NCI-H2227 (cell line): Measurements from ENCODE around the gene ZFYVE9.
"Not testable (repeated sequence)": the region's sequence is repeated elsewhere in the genome, so short reads cannot be mapped to it uniquely, and the experiment has no call there.

Experiments used
- DNase-seq: peaks from one replicate; lab custom pipeline; 2025; ENCODE audit not compliant: unreplicated experiment; lab: John Stamatoyannopoulos, UW

Gene ZFYVE9

DNA sequence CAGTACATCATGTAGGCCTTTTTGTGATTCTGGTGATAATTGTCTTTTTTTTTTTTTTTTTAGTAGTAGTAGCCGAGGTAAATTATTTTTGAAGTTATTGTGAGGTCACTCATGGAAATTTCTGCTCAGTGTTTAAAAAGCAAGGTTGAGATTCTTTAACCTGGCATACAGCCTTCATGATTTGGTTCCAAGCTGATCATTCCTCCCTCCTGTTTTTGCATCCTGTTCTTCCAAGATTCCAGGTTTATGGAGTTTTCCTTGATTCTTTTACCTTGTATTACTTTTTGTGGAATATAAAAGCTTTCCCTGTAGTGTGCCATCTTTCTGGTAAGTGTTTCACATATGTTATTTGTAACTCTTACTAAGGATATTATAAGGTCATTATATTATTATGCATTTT lies 9.1 kb downstream of the ZFYVE9 start:
- no peak for DNase-seq

DNA sequence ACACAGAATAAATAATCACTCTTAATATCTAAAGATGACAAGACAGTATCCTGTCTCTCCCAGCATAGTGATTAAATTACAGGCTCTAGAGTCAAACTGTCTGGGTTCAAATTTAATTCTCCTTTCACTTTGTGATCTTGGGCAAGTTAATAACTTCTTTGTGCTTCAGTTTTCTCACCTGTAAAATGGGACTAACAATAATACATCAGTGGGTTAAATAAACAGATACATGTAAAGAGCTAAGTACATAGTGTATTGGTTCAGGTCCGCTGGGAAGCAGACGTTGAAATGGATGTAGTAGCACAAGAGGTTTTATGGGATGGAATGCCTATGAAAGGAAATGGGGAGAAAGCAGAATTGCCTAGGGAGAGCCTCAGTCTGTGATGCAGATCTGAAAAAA lies 10.7 kb downstream of the ZFYVE9 start:
- DNase-seq = no peak

DNA sequence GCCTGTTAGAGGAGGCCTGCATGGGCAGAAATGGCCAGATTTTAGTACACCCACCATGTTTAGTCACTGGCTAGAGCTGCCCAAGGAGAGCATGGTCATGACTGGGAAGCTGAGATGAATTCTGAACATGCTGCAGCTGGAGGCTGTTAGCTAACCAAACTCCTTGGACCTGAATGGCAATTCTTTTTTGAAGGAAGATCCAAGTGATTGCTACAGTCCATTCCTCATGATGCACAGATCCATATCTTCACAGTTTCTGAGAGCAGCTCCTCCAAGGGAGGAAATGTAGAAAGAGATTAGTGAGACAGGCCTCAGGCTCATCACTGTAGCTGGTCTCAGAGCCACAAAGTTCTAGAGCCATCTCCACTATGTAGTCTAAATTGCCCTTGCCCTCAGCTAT lies 11.1 kb downstream of the ZFYVE9 start:
- DNase-seq = no peak

DNA sequence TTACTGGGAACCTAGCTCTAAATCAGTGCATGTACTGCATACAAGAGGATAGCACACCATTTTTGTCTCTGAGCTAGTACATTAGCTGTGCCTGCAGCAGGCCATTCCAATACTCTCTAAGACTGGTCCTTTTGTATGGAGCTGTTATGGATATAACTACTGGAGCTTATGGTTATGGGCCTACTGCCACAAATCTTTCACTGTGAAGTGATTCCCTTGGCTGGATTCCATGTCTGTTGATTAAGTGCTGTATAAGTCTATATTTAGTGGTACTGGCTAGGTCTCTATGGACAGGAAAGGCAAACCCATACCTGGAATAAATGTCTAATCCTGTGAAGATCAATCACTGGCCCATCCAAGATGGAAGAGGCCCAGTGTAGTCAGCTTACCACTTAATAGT lies 12.0 kb downstream of the ZFYVE9 start:
- DNase-seq = no peak

DNA sequence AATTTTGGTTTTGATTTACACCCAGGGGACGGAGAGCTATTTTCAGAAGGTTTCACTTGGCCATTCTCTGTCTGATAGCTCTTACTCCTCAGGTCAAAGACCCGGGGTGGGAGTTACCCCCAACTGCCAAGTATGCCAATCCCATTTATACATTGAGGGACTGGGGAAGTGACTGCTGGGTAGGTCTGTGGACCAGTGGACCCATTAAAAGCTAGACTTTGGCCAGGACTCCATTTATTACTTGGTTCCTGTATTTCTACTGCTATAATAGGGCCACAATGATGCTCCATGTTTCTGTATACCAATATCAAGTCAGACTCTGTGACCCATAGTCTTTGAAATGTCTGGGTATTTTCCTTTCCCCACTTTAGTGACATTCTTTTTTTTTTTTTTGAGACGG lies 14.6 kb downstream of the ZFYVE9 start:
- no peak for DNase-seq

DNA sequence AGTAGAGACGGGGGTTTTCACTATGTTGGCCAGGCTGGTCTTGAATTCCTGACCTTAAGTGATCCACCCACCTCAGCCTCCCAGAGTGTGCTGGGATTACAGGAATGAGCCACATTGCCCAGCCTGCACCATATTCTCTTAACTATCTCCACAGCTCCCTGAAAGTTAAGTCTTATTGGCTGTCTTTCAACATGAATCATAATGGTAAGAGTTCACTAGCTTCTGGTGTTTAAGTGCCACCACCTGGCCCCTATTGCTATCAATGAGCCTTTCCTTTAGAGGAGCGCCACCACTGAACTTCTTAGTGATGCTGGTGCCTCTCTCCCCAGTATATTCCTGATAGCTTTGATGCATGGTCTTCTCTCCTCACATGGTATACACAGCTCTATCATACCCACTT lies 15.7 kb downstream of the ZFYVE9 start:
- no peak for DNase-seq

DNA sequence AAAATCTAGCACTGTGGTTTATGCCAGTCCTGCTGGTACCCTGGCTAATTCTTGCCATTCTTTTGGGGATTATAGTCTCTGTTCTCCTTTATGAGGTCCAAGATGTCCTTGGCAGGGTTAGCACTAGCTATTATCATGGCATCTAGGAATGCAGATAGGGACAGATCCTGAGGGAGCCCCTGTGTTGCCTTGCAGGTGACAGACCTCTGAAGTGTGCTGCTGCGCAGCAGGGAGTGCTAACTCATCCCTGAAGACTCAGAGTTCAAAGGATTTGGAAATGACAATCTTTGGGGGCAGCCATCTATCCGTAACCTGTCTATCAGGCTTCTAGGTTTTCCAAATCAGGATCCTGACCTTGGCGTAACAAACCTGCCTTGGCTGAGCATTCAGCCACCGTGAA lies 16.3 kb downstream of the ZFYVE9 start:
- DNase-seq = no peak

DNA sequence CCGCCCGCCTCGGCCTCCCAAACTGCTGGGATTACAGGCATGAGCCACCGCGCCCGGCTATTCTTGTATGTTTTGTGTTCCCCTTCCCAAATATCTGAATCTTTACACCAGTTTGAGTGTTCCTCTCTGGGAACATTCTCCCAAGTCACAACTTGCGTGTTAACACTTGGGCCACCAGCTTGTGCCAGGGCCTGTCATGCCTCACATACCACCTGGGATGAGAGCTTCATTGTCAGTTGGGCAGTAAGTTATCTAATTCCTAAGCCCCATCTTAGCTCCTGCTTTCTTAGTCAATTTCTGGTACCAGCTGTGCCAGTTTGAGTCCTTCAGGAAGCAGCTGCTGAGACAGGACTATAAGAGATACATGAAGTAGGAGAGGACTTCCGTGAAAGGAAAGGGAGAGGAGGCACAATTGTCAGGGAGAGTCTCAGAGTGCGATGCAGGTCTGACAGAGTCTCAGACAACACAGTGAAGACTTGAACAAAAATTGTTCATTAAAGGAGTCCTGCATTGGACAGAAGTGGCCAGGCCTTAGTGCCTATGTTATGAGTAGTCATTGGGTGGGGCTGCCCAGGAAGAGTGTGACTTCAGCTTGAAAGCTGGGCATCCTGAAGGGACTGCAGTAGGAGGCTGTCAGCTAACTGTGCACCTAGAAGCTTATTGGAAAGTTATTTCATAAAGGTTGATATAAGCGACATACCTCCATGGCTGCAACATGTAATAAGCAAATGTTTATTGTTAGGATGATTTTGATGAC lies 17.3 kb downstream of the ZFYVE9 start:
- DNase-seq = no peak

DNA sequence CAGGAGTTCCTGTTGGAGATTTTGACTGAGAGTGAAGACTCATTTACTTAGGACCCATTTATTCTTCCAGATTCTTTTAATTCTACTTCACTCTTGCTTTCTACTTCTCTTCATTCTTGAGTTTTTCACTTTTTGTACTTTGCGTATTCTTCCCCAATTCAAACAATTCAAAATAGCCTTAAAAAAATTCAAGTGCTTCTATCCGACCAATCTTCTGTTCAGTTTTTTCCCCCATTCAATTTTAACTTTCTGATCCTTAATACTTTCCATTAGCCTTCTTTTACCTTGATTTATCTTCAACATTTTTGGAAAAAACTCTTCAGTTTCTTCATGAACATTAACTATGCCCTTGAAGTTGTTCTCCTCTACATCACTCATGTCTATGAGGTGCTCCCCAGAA lies 21.1 kb downstream of the ZFYVE9 start:
- DNase-seq = no peak

DNA sequence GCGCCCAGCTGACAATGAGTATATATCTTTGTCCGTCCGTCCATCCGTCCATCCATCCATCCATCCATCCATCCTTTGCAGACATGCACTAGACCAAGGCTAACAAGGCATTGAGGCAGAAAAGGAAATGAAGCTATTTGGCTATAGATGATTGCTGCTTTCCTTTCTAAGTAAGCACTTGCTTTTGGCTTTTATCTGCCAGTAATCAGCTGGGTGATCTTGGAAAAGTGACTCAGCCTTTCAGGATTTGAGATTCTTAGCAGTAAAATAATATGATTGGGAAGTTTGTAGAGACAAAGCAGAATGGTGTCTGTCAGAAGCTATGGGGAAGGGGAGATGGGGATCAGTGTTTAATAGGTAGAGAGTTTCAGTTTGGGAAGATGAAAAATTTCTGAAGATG lies 22.7 kb downstream of the ZFYVE9 start:
- DNase-seq = no peak

DNA sequence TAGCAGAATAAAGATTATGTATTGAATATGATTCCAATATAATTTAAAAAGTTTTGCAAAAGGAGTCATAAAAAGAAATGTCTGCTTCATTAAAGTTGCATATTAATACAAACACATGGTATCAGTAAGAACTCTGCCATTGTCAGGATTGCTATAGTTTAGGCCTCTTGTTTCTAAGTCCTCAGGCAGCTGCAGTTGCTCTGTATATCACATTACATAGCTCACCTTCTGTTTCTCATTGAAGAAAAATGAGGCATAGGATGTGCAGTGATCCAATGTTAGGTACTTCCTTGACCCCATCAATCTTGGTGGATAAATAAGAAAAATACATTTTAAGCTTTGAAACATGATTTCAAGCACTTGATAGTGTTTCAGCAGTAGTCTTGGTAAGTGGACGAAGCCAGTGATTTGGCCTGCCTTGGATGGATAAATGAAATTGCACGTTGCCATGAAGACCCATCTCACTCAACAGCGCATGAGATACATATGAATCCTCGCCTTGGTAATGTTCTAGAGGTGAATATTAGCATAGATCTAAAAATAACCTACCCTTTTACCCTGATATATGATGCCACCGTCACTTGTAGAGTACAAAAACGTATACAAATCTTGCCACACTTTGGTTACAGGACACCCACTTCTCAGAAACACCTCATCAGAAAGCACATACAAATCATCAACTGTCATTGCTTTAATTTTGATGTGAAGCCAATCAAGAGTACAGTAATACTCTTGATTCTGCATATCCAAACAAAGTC lies 25.3 kb downstream of the ZFYVE9 start:
- DNase-seq = no peak

DNA sequence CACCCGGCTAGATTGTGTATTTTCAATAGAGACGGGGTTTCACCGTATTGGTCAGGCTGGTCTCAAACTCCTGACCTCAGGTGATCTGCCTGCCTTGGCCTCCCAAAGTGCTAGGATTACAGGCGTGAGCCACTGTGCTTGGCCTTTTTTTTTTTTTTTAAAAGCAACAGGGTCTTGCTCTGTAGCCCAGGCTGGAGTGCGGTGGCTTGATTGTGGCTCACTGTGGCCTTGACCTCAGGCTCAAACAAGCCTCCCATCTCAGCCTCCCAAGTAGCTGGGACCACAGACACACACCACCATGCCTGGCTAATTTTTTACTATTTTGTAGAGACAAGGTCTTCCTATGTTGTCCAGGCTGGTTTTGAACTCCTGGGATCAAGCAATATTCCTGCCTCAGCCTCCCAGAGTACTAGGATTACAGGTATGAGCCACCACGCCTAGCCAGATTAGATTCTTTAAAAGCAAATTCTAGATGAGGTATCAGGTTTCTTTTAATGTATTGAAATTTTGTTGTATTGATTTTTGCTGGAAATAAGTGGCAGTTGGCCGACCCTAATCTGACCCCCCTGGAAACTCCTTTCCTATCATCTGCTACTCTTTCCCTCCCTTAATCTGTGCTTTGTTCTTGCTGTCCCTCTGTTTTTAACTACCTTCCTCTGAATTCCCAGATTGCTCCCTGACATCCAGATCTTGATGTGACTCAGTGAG lies 26.6 kb downstream of the ZFYVE9 start:
- DNase-seq = no peak

DNA sequence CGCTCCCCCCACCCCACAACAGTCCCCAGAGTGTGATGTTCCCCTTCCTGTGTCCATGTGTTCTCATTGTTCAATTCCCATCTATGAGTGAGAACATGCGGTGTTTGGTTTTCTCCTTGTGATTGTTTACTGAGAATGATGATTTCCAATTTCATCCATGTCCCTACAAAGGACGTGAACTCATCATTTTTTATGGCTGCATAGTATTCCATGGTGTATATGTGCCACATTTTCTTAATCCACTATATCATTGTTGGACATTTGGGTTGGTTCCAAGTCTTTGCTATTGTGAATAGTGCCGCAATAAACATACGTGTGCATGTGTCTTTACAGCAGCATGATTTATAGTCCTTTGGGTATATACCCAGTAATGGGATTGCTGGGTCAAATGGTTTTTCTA lies 29.3 kb downstream of the ZFYVE9 start:
- DNase-seq = not testable (repeated sequence)

DNA sequence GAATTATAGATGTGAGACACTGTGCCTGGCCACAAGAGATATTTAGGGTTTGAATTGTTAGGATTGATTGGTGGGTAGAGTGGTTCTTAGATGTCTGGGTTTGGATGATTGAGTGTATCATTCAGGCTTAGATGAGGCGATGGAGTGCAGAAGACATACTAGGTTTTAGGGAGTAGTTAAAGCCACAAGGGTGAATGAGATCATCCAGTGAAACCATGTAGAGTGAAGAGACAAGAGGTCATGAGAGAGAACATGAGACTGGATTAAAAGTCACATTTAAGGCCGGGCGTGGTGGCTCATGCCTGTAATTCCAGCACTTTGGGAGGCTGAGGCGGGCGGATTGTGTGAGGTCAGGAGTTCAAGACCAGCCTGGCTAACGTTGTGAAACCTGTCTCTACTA lies 37.2 kb downstream of the ZFYVE9 start:
- DNase-seq = no peak

DNA sequence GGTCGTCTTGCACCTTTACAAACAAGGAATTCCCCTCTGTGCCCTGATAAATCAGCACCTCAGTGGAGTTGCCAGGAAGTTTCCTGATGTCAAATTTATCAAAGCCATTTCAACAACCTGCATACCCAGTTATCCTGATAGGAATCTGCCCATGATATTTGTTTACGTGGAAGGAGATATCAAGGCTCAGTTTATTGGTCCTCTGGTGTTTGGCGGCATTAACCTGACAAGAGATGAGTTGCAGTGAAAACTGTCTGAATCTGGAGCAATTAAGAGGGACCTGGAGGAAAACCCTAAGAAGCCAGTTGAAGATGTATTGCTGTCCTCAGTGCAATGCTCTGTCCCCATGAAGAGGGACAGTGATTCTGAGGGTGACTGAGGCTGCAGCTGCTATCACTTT lies 38.3 kb downstream of the ZFYVE9 start:
- DNase-seq = no peak

DNA sequence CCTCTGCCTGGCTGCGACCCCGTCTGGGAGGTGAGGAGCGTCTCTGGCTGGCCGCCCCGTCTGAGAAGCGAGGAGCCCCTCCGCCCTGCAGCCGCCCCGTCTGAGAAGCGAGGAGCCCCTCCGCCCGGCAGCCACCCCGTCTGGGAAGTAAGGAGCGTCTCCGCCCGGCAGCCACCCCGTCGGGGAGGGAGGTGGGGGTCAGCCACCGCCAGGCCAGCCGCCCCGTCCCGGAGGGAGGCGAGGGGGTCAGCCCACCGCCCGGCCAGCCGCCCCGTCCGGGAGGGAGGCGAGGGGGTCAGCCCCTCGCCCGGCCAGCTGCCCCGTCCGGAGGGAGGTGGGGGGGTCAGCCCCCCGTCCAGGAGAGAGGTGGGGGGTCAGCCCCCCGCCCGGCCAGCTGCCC lies 39.9 kb downstream of the ZFYVE9 start:
- not testable (repeated sequence) for DNase-seq

DNA sequence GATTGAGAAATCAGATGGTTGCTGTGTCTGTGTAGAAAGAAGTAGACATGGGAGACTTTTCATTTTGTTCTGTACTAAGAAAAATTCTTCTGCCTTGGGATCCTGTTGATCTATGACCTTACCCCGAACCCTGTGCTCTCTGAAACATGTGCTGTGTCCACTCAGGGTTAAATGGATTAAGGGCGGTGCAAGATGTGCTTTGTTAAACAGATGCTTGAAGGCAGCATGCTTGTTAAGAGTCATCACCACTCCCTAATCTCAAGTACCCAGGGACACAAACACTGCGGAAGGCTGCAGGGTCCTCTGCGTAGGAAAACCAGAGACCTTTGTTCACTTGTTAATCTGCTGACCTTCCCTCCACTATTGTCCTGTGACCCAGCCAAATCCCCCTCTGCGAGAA lies 40.4 kb downstream of the ZFYVE9 start:
- DNase-seq = not testable (repeated sequence)

DNA sequence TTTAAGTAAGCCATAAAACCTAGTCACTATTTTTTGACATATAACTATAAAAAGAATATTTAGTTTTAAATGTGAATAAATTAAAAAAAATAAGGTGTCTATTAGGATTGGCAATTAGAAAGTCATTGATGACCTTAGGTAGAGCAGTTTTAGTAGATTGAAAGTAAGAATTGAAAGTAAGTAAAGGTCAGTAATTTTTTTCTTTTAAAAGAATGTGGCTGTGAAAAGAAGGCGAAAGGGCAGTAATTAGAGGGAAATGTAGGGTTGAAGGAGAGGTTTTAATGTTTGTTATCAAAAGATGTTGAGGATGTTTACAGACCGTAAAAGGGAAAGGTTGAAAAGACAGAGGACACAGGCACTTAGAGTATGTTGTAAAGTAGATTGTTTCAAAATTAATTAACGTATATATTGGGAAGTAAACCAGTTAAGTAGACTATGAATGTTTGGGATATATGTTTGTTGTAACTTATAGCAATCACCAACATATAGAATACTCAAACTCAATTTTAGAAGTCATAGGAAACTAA lies 41.0 kb downstream of the ZFYVE9 start:
- DNase-seq = no peak

DNA sequence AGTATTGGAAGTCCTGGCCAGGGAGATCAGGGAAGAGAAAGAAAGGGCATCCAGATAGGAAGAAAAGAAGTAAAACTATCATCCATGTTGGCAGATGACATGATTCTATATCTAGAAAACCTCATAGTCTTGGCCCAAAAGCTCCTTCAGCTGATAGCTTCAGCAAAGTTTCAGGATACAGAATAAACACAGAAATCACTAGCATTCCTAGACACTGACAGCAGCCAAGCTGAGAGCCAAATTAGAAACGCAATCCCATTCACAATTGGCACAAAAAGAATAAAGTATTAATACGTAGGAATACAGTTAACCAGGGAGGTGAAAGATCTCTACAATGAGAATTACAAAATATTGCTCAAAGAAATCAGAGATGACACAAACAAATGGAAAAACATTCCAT lies 44.6 kb downstream of the ZFYVE9 start:
- no peak for DNase-seq

DNA sequence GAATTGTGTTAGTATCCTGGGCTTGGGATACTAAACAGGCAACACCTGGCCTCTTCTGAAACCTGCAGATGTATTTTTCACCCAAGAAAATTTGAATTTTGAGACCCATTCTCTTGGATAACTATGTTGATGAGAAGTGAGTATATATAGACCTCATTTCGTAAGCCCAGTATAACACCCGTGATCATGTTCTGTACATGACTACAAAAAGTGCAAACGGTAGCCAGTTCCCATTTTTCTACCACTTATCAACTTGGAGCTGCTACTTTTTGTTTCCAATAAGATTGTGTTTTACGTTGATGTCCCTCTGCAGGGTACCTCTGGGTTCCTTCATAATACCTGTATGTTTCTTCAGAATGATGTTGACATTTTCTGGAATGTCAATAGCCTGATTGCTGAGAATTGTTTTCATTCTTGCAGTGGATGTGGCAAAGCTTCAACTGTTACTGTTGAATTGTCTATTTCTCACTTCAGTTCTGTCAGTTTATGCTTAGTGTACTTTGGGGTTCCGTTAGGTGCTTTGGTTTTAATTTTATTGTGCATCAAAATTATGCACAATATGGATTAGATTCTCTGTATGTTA lies 48.1 kb downstream of the ZFYVE9 start:
- no peak for DNase-seq

DNA sequence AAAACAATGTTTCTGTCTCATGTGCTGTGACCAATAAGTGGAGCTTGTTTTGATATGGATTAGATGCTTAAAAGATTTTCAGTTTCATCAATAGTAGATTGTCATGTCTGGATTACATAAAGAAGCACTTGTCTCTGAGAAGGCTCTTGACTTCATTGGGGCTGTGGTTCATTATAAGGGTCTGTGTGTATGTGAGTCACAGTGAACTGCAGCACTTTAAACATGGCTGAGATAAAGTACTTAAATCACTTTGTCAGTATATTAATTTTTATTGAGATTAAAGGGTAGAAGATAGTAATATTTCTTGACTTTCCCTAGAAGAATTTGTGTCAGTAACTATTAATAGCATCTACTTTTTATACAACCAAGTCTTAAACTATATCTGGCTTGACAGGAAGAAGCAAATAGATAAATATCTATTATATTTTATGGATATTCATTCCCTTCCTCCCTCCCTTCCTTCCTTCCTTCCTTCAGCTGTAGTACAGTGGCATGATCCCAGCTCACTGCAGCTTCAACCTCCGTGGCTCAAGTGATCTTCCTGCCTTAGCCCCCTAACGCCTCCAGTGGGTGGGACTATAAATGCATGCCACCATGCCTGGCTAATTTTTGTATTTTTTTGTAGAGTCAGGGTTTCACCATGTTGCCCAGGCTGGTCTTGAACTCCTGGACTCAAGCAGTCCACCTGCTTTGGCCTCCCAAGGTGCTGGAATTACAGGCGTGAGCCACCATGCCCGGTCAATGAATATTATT lies 48.8 kb downstream of the ZFYVE9 start:
- DNase-seq = no peak
